ENCODE data around the gene LRRC3B. TPM values are rescaled to one million over a fixed set of nuclear protein-coding genes. Genes with fewer than 3 reads are reported as not detected.

LRRC3B gene
- total RNA-seq, 6 donors from 2014 or later: 0.24 TPM; not detected in 5

DNA sequence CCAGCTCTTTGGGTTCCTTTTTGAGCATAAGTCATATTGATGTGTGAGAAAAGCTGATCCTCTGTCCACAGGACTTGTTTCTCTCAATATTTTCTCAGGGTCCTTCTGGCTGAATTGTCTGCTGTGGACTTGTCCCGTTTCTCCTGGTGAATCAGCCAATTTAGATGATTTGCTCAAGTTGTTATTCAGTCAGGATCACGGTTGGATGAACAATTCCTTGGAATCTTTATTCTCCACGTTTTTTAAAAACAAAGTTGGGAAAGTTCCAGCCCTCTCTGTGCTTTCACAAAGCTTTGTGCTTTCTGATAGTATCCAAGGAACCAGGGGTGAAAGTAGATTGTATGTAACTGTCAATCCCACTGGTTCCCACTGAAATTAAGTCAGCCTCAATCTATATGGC lies 61.3 kb downstream of the LRRC3B start:
- no peak for ATAC-seq (ENCODE audit: low FRiP score in 2 of 2)
- WGBS, 2 donors: 71 to 79% methylated on average over 3 of the region's 3 CpGs

DNA sequence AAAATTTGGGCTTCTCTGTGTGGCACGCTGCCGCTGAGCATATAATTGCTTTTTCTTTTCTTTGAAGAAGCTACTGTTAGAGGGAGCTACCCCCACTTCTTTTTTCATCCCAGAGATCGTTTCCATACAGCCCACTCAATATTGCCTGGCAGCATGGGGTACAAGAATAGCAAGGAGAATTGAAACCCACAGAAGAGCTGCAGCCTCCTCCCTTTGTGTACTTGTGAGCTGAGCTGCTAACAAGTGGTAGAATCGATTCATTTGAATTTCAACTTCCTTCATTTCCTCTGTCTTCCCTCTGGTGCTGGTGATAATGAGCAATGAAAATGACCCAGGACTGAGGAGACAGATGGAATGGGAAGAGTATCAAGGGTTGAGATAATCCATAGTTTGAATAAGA lies 64.9 kb downstream of the LRRC3B start:
- no peaks in the 10 kb centered on the region for H3K36me3 ChIP-seq
- ATAC-seq (ENCODE audit: low FRiP score in 2 of 2): no peak
- H3K27me3 ChIP-seq: no peaks in the 10 kb centered on the region
- TF ChIP-seq POLR2A (IDR thresholded peaks at IDR 0.05) (no peak), EP300 (IDR thresholded peaks at IDR 0.05) (no peak), POLR2AphosphoS5 (IDR thresholded peaks at IDR 0.05) (no peak)
- TF ChIP-seq, protein P1, sequence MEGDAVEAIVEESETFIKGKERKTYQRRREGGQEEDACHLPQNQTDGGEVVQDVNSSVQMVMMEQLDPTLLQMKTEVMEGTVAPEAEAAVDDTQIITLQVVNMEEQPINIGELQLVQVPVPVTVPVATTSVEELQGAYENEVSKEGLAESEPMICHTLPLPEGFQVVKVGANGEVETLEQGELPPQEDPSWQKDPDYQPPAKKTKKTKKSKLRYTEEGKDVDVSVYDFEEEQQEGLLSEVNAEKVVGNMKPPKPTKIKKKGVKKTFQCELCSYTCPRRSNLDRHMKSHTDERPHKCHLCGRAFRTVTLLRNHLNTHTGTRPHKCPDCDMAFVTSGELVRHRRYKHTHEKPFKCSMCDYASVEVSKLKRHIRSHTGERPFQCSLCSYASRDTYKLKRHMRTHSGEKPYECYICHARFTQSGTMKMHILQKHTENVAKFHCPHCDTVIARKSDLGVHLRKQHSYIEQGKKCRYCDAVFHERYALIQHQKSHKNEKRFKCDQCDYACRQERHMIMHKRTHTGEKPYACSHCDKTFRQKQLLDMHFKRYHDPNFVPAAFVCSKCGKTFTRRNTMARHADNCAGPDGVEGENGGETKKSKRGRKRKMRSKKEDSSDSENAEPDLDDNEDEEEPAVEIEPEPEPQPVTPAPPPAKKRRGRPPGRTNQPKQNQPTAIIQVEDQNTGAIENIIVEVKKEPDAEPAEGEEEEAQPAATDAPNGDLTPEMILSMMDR (IDR thresholded peaks at IDR 0.05): no peak
- 67 to 87% methylated on average over 4 of the region's 4 CpGs for WGBS, 2 donors
- no peak overlapping the region for H3K27ac ChIP-seq
- no peaks in the 10 kb centered on the region for H3K4me1 ChIP-seq
- no peaks in the 10 kb centered on the region for H3K9me3 ChIP-seq
- no peak overlapping the region for H3K4me3 ChIP-seq
- no peak for DNase-seq

More for the DNA sequence above, 61.3 kb downstream of the LRRC3B start:
- Histone ChIP-seq H3K27me3 (no peaks in the 10 kb centered on the region), H3K36me3 (no peaks in the 10 kb centered on the region), H3K27ac (no peak overlapping the region), H3K4me3 (no peak overlapping the region), H3K4me1 (no peaks in the 10 kb centered on the region), H3K9me3 (no peaks in the 10 kb centered on the region)
- no peak for DNase-seq
- TF ChIP-seq EP300 (IDR thresholded peaks at IDR 0.05) (no peak), POLR2AphosphoS5 (IDR thresholded peaks at IDR 0.05) (no peak), POLR2A (IDR thresholded peaks at IDR 0.05) (no peak)
- TF ChIP-seq, protein P1 (IDR thresholded peaks at IDR 0.05): no peak

DNA sequence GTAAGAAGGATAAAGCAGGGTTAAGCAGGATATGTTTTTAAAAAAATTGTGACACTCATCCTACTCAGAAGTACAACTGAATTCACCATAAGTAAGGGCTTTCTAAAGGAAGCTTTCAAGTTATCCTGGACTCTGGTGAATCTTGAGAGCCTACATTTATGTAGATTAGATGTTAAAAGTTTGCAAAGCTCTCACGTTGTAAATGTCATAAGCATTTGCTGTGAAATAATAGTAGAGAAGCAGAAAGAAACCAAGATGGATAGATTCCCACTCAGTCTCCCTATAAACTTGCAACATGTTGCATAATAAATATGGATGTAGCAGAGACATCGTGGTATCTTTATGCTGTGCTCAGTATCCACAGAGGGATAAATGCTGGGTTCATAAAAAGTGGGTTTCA lies 77.0 kb downstream of the LRRC3B start:
- Histone ChIP-seq H3K9me3 (no peaks in the 10 kb centered on the region), H3K4me3 (no peak overlapping the region), H3K27ac (no peak overlapping the region), H3K4me1 (no peaks in the 10 kb centered on the region), H3K27me3 (no peaks in the 10 kb centered on the region), H3K36me3 (no peaks in the 10 kb centered on the region)
- ATAC-seq (ENCODE audit: low FRiP score in 2 of 2) (no peak), DNase-seq (no peak)
- 56 to 74% methylated on average over 2 of the region's 2 CpGs for WGBS, 2 donors
- TF ChIP-seq, protein P1 (IDR thresholded peaks at IDR 0.05): no peak
- TF ChIP-seq POLR2A (IDR thresholded peaks at IDR 0.05) (no peak), EP300 (IDR thresholded peaks at IDR 0.05) (no peak), POLR2AphosphoS5 (IDR thresholded peaks at IDR 0.05) (no peak)

DNA sequence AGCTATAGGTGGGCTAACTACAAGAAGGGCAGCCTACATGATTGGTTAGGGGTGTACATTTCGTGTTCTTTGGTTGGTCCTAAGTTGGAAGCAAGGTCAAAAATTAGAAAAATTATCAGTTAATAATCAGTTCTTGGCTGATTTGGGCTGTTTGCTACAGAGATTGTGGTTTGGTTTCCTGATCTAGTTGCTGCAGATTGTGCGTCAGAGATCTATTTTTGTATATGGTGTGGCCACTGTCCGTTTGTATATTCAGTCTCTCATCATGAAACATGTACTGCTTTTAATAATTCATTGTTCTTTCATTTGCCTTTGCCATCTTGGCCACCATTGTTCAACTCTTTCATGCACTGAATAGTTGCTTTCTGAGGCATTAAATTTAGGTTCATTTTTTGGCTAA lies 80.9 kb downstream of the LRRC3B start:
- Histone ChIP-seq H3K27ac (no peak overlapping the region), H3K36me3 (no peaks in the 10 kb centered on the region), H3K4me1 (no peaks in the 10 kb centered on the region), H3K9me3 (no peaks in the 10 kb centered on the region), H3K27me3 (no peaks in the 10 kb centered on the region), H3K4me3 (no peak overlapping the region)
- TF ChIP-seq POLR2AphosphoS5 (IDR thresholded peaks at IDR 0.05) (no peak), EP300 (IDR thresholded peaks at IDR 0.05) (no peak), POLR2A (IDR thresholded peaks at IDR 0.05) (no peak)
- TF ChIP-seq, protein P1 (IDR thresholded peaks at IDR 0.05): no peak
- ATAC-seq (ENCODE audit: low FRiP score in 2 of 2) (no peak), DNase-seq (no peak)
- 74 to 76% methylated on average over 3 of the region's 3 CpGs for WGBS, 2 donors

DNA sequence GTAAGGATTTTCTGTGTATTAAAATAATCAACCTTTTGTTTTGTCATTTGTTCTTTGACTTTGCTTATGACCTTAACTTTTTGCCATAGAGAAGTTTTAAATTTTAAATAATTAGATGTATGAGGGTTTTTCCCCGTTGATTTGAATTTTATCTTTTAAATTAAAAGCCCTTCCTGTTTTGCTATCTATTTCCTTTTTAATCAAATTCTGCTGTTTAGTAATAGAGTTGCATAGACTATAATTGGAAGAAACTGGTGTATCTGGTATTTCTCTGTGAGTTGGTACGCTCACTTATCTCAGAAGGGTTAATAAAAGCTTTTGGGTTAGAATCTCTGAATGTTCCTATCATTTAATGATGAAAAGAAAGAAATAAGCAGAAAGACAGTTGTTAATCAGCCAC lies 82.2 kb downstream of the LRRC3B start:
- no peaks in the 10 kb centered on the region for H3K4me1 ChIP-seq
- WGBS, 2 donors: 77 to 86% methylated on average over 2 of the region's 2 CpGs
- H3K27ac ChIP-seq: no peak overlapping the region
- TF ChIP-seq POLR2A (IDR thresholded peaks at IDR 0.05): no peak
- no peak for TF ChIP-seq EP300 (IDR thresholded peaks at IDR 0.05)
- no peak for TF ChIP-seq POLR2AphosphoS5 (IDR thresholded peaks at IDR 0.05)
- TF ChIP-seq, protein P1 (IDR thresholded peaks at IDR 0.05): no peak
- no peaks in the 10 kb centered on the region for H3K36me3 ChIP-seq
- H3K4me3 ChIP-seq: no peak overlapping the region
- no peaks in the 10 kb centered on the region for H3K27me3 ChIP-seq
- no peak for ATAC-seq (ENCODE audit: low FRiP score in 2 of 2)
- DNase-seq: no peak
- no peaks in the 10 kb centered on the region for H3K9me3 ChIP-seq

Measured in upper lobe of left lung (tissue), 6 donors.